Cerebellar nuclear complex (tissue), 1 donor: ENCODE data around the gene RASA3.

Experiments used
- DNase-seq, 2 experiments: peaks; one replicate each; lab custom pipeline; 2025; lab: John Stamatoyannopoulos, UW

Gene RASA3

GRCh38 chr13:113981194-113981605 lies 151.2 kb downstream of the RASA3 start:
- no peak for DNase-seq

GRCh38 chr13:113980489-113981064 lies 151.8 kb downstream of the RASA3 start:
- no peak for DNase-seq

GRCh38 chr13:113979791-113980471 lies 152.5 kb downstream of the RASA3 start:
- no peak for DNase-seq

GRCh38 chr13:113978741-113979481 lies 153.5 kb downstream of the RASA3 start:
- no peak for DNase-seq

GRCh38 chr13:113977976-113978375 lies 154.4 kb downstream of the RASA3 start:
- no peak for DNase-seq

GRCh38 chr13:113976711-113977684 lies 155.4 kb downstream of the RASA3 start:
- DNase-seq, result no peak

GRCh38 chr13:113975416-113975815 lies 157.0 kb downstream of the RASA3 start:
- no peak for DNase-seq

- no peak for DNase-seq
Observed at GRCh38 chr13:113974304-113975281, 157.8 kb downstream of the RASA3 start.

- DNase-seq, result no peak
Observed at GRCh38 chr13:113973218-113974164, 158.9 kb downstream of the RASA3 start, which contains the start of gene C13orf46. TSS of gene C13orf46 (minus strand) at chr13:113974076. CDS start at chr13:113973997, 79 bp downstream.

GRCh38 chr13:113972451-113973217 lies 159.8 kb downstream of the RASA3 start:
- DNase-seq, result no peak

GRCh38 chr13:113971471-113972231 lies 160.8 kb downstream of the RASA3 start:
- no peak for DNase-seq

GRCh38 chr13:113970810-113971470 lies 161.5 kb downstream of the RASA3 start:
- DNase-seq, result no peak

- DNase-seq, result no peak
Observed at GRCh38 chr13:113969973-113970611, 162.3 kb downstream of the RASA3 start.

- no peak for DNase-seq
Observed at GRCh38 chr13:113969311-113969972, 163.0 kb downstream of the RASA3 start.

GRCh38 chr13:113968463-113969310 lies 163.7 kb downstream of the RASA3 start:
- no peak for DNase-seq
